HCT116 (cell line): ENCODE data around the gene ADCY2. TPM values are rescaled to one million over a fixed set of nuclear protein-coding genes. Genes with fewer than 3 reads are reported as not detected.

Source experiments
- ATAC-seq: fragments of 200-7000 bp; cut with Tn5 transposase; 2 replicates; pipeline ENCODE4 v1.9.1; 2020; ENCODE audit warnings: mild to moderate bottlenecking, moderate library complexity
- BruUV-seq: library from RNA; stranded (reverse); fragments of 400-500 nt; replicated peaks from 2 replicates; lab custom pipeline; 2021; lab: Mats Ljungman, UMichigan
- CTCF ChIA-PET: fragments of 300-600 bp; sonication (Branson Sonifier 250); formaldehyde crosslinking; loops from one replicate; lab custom pipeline; 2021; ENCODE audit warnings: antibody characterized with exemption; lab: Charles Lee
- POLR2A ChIA-PET: fragments of 300-600, 350-600 bp; sonication (Branson Sonifier 250); formaldehyde crosslinking; loops from one replicate; lab custom pipeline; 2021; ENCODE audit warnings: antibody characterized with exemption; lab: Charles Lee
- RAD21 ChIA-PET, 2 experiments: fragments of 300-600 bp; sonication (Branson Sonifier 250); formaldehyde crosslinking; loops; one replicate each; lab custom pipeline; 2023; ENCODE audit warnings: low total read pairs in 2 of 2; ENCODE audit not compliant: uncharacterized antibody in 2 of 2, unreplicated experiment in 2 of 2, low non-redundant PET in 1 of 2; lab: Charles Lee
- DNase-seq: peaks from one replicate; pipeline ENCODE4 v3.0.0-alpha.2; 2010; ENCODE audit warnings: low read depth, low spot score
- H2AFZ ChIP-seq: fragments of 200-600 bp; shearing (Covaris generic), sonication (generic); 2 replicates; pipeline ENCODE4 v1.6.1; 2017; ENCODE audit warnings: low read depth, mixed run types, mixed read lengths, antibody characterized with exemption, low read length; ENCODE audit not compliant: poor library complexity, severe bottlenecking
- H3K27ac ChIP-seq: 2 replicates; pipeline ENCODE4 v1.5.1; 2012; ENCODE audit warnings: low read depth, low read length
- H3K27me3 ChIP-seq: fragments of 200-600 bp; sonication (generic); 2 replicates; pipeline ENCODE4 v1.6.1; 2016; ENCODE audit warnings: mixed run types, low read length, mixed read lengths; ENCODE audit not compliant: insufficient read depth
- H3K36me3 ChIP-seq, 2 experiments: fragments of 200-500 bp in 1 of 2; fragments of 200-600 bp in 1 of 2; sonication (Bioruptor generic) in 1 of 2; sonication (generic) in 1 of 2; 2 replicates each; pipeline versions ENCODE4 v1.5.1 to v1.6.1; 2014 to 2016; ENCODE audit warnings: low read length in 2 of 2, inconsistent platforms in 1 of 2, mixed read lengths in 1 of 2, mixed run types in 1 of 2; ENCODE audit not compliant: insufficient read depth in 2 of 2, control insufficient read depth in 1 of 2
- H3K4me1 ChIP-seq, 2 experiments: fragments of 200-600 bp in 1 of 2; sonication (generic) in 1 of 2; 2 replicates each; pipeline versions ENCODE4 v1.5.1 to v1.6.1; 2012 to 2017; ENCODE audit warnings: low read length in 2 of 2, inconsistent platforms in 1 of 2, mild to moderate bottlenecking in 1 of 2, mixed read lengths in 1 of 2, mixed run types in 1 of 2, moderate library complexity in 1 of 2; ENCODE audit not compliant: insufficient read depth in 2 of 2, control insufficient read depth in 1 of 2
- H3K4me2 ChIP-seq: fragments of 200-600 bp; sonication (generic); 2 replicates; pipeline ENCODE4 v1.6.1; 2017; ENCODE audit warnings: mixed run types, low read length, mixed read lengths
- H3K4me3 ChIP-seq, 2 experiments: fragments of 200-600 bp in 1 of 2; sonication (generic) in 1 of 2; replicated peaks in 1 of 2; 2 replicates each; pipeline ENCODE4 v1.5.1; 2011 to 2016; ENCODE audit warnings: low read length in 2 of 2, control low read depth in 1 of 2, low read depth in 1 of 2, mild to moderate bottlenecking in 1 of 2, mixed read lengths in 1 of 2, mixed run types in 1 of 2
- H3K79me2 ChIP-seq: fragments of 200-600 bp; sonication (generic); 2 replicates; pipeline ENCODE4 v1.6.1; 2017; ENCODE audit warnings: mild to moderate bottlenecking, mixed run types, low read length, moderate library complexity, mixed read lengths; ENCODE audit not compliant: insufficient read depth
- H3K9ac ChIP-seq: fragments of 200-600 bp; sonication (generic); 2 replicates; pipeline ENCODE4 v1.6.1; 2016; ENCODE audit warnings: low read length, mixed read lengths
- H3K9me2 ChIP-seq: fragments of 200-600 bp; sonication (generic), shearing (Covaris generic); 2 replicates; pipeline ENCODE4 v1.6.1; 2017; ENCODE audit warnings: mixed run types, mild to moderate bottlenecking, moderate library complexity; ENCODE audit not compliant: insufficient read depth
- H3K9me3 ChIP-seq, 2 experiments: fragments of 200-500 bp in 1 of 2; fragments of 200-600 bp in 1 of 2; sonication (Bioruptor generic) in 1 of 2; sonication (generic) in 1 of 2; 2 replicates each; pipeline ENCODE4 v1.6.1; 2014 to 2017; ENCODE audit warnings: low read length in 2 of 2, mixed read lengths in 2 of 2, inconsistent platforms in 1 of 2, low read depth in 1 of 2, mild to moderate bottlenecking in 1 of 2, mixed run types in 1 of 2, moderate library complexity in 1 of 2; ENCODE audit not compliant: control insufficient read depth in 1 of 2, insufficient read depth in 1 of 2
- H4K20me1 ChIP-seq: fragments of 200-600 bp; sonication (generic), shearing (Covaris generic); 2 replicates; pipeline ENCODE4 v1.6.1; 2017; ENCODE audit warnings: mixed run types, mild to moderate bottlenecking, moderate library complexity; ENCODE audit not compliant: insufficient read depth
- ATF3 ChIP-seq: IDR thresholded peaks from 2 replicates; pipeline ENCODE4 v1.6.1; 2012
- CBX3 ChIP-seq: IDR thresholded peaks from 2 replicates; pipeline ENCODE4 v1.6.1; 2012; ENCODE audit warnings: low read depth
- ELF1 ChIP-seq: IDR thresholded peaks from 2 replicates; pipeline ENCODE4 v1.6.1; 2012; ENCODE audit warnings: low read depth, borderline replicate concordance
- JUND ChIP-seq: IDR thresholded peaks from 2 replicates; pipeline ENCODE4 v1.6.1; 2012
- REST ChIP-seq: IDR thresholded peaks from 2 replicates; pipeline ENCODE4 v1.6.1; 2012; ENCODE audit warnings: low read depth
- SRF ChIP-seq: IDR thresholded peaks from 2 replicates; pipeline ENCODE4 v1.6.1; 2012; ENCODE audit warnings: low read depth
- TCF7L2 ChIP-seq: IDR thresholded peaks from 2 replicates; pipeline ENCODE4 v1.7.0; 2011; ENCODE audit warnings: borderline replicate concordance, inconsistent platforms; ENCODE audit not compliant: insufficient read depth, insufficient read length; ENCODE audit errors: extremely low read depth
- ZFX ChIP-seq: fragments of 450-650 bp; IDR thresholded peaks from 2 replicates; pipeline ENCODE4 v1.6.1; 2017
- intact Hi-C: fragments of 100-400 bp; cut with micrococcal nuclease; formaldehyde crosslinking; loops from 2 replicates; pipeline ENCODE4 v1.10.0; 2022
- total RNA-seq: library from RNA; stranded (reverse); gene quantifications from one replicate; pipeline ENCODE4 v1.2.1, GENCODE V29; 2021; ENCODE audit not compliant: unreplicated experiment
- TF ChIP-seq, protein P1 (sequence below): IDR thresholded peaks from 2 replicates; pipeline ENCODE4 v1.6.1; 2012

Gene ADCY2
- total RNA-seq, 1 experiment from 2014 or later, result 0.15 TPM

- RAD21 ChIA-PET, result no interaction called here
- POLR2A ChIA-PET, result no interaction called here
- Histone ChIP-seq H3K27me3 (no peaks in the 10 kb centered on the region), H3K36me3 (no peaks in the 10 kb centered on the region), H3K9me2 (no peaks in the 10 kb centered on the region)
- ATAC-seq, result no peak
- CTCF ChIA-PET, result no interaction called here
- DNase-seq, result no peak
- TF ChIP-seq TCF7L2, result no peak
- TF ChIP-seq SRF, result no peak
- TF ChIP-seq ZFX, result no peak
- TF ChIP-seq, protein P1, sequence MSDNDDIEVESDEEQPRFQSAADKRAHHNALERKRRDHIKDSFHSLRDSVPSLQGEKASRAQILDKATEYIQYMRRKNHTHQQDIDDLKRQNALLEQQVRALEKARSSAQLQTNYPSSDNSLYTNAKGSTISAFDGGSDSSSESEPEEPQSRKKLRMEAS, result no peak
- TF ChIP-seq REST, result no peak
- no peak for TF ChIP-seq ELF1
- no peak for TF ChIP-seq CBX3
- TF ChIP-seq ATF3, result no peak
- no peak for TF ChIP-seq JUND
- TF ChIP-seq, all 23 proteins: peak for 0
- no peaks in the 10 kb centered on the region for H3K4me1 ChIP-seq
- no peak overlapping the region for H3K27ac ChIP-seq
- no peak overlapping the region for H3K9ac ChIP-seq
- H2AFZ ChIP-seq, result no peak overlapping the region
- H3K79me2 ChIP-seq, result no peaks in the 10 kb centered on the region
- H3K9me3 ChIP-seq, result peaks cover 8 to 20% of the 10 kb centered on the region in 2 experiments; a peak in 2 of 4 replicates
- no peak overlapping the region for H3K4me2 ChIP-seq
- H3K4me3 ChIP-seq, result no peak overlapping the region
- no peaks in the 10 kb centered on the region for H4K20me1 ChIP-seq
- intact Hi-C loops, result no loop called here
- no TSS peak for BruUV-seq
Observed at GRCh38 chr5:7415587-7416535, 19.9 kb downstream of the ADCY2 start.
